ENCODE data around the gene SYNM.

DNA sequence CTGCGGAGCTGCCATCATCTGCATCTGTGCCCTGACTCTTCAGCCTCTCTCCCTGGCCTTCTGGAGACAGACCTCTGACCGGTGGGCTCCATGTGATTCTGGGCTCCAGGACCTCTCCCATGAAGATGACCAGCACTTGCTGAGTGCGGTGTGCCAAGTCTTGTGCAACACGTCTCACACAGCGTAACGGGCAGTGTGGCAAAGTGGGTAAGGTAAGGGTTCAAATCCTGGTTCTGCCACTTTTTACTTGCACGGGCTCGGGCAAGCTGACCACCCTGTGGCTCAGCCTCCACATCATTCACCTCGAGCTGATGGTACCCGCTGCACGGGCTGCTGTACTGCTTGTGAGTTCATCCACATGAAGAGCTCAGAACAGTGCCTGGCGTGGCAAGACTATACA, 6.5 kb upstream of the SYNM start:
- TF ChIP-seq, protein P1, sequence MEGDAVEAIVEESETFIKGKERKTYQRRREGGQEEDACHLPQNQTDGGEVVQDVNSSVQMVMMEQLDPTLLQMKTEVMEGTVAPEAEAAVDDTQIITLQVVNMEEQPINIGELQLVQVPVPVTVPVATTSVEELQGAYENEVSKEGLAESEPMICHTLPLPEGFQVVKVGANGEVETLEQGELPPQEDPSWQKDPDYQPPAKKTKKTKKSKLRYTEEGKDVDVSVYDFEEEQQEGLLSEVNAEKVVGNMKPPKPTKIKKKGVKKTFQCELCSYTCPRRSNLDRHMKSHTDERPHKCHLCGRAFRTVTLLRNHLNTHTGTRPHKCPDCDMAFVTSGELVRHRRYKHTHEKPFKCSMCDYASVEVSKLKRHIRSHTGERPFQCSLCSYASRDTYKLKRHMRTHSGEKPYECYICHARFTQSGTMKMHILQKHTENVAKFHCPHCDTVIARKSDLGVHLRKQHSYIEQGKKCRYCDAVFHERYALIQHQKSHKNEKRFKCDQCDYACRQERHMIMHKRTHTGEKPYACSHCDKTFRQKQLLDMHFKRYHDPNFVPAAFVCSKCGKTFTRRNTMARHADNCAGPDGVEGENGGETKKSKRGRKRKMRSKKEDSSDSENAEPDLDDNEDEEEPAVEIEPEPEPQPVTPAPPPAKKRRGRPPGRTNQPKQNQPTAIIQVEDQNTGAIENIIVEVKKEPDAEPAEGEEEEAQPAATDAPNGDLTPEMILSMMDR (conservative IDR thresholded peaks at IDR 0.05), result no peak
- no peak for TF ChIP-seq ZFX (IDR thresholded peaks at IDR 0.05)
